GM10847 (cell line): ENCODE results near the gene KLHDC3.

Experiments used
- POLR2A ChIP-seq: IDR thresholded peaks from 2 replicates; pipeline ENCODE4 v1.6.1; 2011; ENCODE audit not compliant: insufficient read length; ENCODE audit errors: extremely low read depth

Gene KLHDC3

DNA sequence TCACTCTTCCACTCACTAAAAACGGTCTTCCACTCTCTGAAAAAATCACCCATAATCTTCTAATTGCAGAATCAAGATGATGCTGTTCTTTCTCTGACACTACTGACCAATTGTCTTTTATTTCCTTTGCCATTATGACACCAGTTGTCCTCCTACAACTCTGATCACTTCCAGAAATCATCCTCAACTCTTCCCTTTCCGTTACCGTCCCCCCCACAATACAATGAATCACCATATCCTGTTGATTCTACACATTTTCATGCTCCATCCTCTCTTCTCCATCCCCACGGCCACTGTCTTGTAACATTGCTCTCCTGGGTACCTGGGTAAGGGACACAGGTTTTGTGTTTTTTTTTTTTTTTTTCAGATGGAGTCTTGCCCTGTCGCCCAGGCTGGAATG, 32.2 kb upstream of the KLHDC3 start:
- no peak for TF ChIP-seq POLR2A

DNA sequence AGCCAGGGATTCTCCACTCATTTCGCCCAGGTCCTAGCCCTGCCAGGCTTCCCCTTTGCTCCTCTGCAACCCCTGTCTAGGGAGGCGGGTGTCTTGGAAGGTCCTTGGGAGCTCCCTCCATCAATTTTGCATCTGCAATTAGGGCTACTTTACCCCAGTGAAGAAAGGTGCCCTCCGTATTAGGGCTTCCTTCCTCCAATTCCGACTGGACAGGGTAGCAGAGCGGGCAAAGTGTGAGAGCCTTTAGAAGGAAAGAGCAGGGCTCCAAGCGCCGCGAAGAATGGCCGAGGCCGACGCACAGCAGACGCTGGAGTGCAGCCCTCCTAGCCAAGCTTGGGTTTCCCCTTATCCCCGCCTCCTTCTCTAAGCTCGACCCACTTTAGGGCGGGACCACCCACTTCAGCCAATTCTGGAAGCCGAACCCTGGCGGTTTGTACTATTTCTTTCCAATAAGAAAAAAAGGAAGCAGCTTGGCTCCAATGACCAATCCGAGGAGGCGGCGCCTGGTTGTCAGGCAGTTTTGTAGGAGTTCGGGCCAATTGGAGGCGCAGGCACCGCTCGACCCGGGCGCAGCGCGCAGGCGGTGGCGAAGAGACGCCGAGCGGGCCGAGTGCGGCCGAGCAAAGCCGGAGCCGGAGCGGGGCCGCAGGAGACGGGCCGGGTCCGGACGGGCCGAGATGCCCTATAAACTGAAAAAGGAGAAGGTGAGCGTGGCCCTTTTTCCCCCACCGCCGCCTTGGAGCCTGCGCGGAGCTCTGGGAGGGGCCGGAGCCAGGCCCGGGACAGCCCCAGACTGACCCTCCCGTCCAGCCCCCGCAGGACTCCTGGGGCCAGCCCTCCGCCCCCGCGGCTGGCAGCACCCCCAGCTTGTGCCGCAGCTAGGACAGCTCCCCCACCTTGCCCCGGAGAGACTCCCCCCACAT, 29.8 kb upstream of the KLHDC3 start, which contains the start of gene PPP2R5D:
PPP2R5D (plus strand) TSS at position 570 of the 923 bp plus-strand sequence; CDS start at position 678, 108 bp downstream.
- peak; percentile 81 for TF ChIP-seq POLR2A

DNA sequence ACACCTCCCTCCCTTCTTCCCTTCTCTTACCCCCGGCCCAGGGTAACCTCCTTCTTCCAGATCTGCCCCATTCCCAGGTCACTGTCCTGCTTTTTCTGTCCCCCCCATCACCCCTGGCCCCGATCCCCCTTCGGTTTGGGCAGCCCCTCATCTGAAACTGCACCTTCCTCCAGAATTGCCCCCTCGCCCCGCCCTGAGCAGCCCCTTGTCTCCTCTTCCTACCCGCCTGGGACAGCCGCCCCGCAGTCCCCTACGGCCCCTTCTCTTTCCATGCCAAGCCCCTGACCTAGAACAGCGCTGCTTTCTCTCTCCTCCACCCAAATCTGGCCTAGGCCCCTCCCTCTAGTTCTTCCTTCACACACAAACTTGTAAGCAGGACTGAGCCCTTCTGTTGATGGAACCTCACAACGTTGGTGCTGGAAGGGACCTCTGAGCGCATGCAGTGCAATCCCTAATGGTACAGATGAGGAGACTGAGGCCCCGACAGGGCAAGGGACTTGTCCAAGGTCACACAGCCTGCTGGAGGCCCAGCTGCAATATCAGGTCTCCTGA, 29.0 kb upstream of the KLHDC3 start:
- no peak for TF ChIP-seq POLR2A

DNA sequence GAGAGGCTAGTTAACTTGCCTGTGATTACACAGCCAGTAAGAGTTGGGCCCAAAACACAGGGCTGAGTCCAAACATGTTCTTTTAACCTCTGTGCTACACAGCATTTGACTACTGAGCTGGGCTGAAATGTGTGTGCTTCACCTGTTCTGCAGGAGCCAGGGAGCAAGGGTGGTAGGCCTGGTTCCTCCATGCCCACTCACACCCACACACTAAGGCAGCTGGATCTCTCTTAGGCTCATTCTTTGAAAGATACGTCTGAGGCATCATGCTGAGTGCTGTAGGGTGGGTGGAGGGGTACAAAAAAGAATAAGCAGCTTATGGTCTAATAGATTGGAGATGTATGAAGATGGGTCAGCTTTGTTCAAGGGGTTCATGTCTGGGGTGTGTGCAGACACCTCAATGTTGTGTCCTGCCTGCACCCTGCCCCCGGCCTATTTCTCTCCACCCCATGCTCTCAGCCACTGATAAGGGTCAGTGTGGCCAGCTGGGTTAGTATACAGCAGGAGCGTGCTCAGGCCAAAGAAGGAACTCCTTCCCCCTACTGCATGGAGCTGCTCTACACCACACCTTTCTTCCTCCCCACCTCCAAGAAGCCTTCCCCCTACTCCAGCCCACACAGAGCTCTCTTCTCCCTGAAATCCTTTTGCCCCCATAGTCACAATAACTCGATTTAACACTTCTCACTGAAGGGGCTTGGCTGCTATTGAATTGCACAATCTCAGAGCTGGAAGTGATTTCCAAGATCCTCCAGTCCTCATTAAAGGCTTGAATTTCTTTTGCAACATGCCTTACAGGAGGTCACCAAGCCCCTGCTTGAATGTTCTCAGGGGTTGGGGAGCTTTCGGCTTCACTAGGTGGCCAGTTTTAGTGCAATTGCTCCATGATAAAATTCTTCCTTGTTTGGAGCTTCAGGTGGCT, 26.3 kb upstream of the KLHDC3 start:
- TF ChIP-seq POLR2A, result no peak

DNA sequence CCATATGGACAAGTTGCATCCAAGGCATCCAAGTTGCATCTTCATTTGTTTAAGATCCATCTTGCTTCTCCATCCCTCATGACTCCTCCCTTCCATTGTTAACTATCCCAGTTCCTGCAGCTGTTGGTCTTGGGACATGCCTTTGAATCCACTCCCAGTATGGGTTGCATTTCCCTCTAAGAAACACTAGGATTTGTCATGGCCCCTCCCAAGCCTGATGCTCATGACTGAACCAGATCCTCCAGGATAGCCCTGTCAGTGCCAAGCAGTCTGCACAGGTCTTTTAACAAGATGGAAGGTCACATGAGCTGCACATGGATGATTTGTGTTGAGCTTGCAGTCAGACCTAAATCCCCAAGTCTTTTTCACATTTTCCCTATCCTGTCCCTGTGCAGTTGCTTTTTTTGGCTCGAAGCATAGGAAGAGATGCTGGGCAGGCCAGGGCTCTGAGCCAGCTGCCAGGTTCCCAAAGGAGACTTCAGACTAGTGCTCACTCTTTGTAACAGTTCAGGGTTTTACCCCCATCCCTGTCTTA, 25.5 kb upstream of the KLHDC3 start:
- no peak for TF ChIP-seq POLR2A

DNA sequence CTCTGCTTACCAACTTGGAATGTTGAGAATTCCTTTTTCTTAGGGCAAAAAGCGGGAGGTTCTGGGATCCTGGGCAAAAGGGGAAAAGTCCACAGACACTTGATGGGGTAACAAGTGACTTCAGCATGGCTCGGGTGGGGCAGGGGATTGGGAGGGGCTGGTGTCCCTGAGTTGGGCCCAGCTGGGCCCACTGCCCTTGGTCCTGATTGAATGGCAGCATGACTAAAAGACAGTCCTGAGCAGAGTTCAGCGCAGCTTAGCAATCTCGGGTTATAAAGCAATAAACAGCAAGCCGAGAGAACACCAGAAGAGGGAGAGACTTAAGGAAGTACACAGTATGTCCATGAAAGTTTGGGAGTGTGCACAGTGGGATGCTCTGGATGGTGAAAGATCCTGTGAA, 24.1 kb upstream of the KLHDC3 start:
- TF ChIP-seq POLR2A, result no peak

DNA sequence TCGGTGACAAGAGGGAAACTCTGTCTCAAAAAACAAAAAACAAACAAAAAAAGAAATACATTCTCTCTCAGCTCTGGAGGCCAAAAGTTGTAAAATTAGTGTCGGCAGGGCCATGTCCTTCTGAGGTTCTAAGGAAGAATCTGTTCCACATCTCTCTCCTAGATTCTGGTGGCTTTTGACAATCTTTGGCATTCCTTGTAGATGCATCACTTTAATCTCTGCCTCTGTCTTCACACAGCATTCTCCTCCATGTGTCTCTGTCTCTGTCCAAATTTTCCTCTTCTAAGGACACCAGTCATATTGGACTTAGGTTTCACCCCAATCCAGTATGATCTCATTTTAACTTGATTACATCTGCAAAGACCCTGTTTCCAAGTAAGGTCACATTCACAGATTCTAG, 20.6 kb upstream of the KLHDC3 start:
- TF ChIP-seq POLR2A, result no peak

DNA sequence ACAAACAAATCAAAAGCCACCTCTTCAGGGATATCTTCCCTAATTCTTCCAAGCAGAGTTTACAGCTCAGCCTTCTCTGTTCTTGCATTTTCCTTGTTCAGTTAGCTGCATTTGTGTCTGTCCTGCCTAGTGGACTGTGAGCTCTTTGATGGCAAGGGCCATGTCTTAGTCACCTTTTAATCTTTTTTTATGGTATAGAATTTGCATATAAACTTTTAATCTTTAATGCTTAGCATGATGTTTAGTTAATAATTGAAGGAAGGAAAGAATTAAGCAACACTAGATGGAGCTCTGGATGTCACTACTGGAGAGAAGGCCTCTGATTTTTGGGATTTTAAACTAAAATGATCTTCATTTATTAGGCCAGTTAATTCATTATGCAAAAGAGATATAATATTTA, 17.5 kb upstream of the KLHDC3 start:
- no peak for TF ChIP-seq POLR2A

DNA sequence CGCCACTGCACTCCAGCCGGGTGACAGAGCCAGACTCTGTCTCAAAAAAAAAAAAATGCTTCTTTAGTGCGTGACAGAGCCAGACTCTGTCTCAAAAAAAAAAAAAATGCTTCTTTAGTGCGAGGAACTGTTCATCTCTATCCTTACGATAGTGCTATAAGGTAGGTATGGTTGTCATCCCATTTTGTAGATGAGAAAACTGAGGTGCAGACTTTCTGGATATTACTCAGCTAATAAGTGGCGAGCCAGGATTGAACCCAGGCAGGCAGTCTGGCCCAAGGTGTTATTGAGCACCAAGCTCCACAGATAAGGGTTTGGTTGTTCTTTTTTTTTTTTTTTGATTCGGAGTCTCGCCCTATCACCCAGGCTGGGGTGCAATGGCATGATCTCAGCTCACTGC, 12.2 kb upstream of the KLHDC3 start:
- no peak for TF ChIP-seq POLR2A

DNA sequence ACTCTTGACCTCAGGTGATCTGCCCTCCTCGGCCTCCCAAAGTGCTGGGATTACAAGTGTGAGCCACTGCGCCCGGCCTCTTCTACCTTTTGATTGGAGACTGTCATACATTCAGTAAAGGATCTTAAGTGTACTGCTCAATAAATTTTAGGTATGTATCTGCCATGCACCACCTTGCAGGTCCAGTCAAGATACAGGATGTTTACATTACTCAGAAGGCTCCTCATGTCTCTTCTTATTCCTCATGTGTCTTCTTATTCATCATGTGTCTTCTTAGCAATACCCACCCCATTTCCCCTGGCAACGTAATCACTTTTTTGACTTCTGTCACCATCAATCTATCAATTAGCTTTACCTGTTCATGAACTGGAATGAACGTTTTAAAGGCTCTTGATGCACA, 8.2 kb upstream of the KLHDC3 start:
- no peak for TF ChIP-seq POLR2A

DNA sequence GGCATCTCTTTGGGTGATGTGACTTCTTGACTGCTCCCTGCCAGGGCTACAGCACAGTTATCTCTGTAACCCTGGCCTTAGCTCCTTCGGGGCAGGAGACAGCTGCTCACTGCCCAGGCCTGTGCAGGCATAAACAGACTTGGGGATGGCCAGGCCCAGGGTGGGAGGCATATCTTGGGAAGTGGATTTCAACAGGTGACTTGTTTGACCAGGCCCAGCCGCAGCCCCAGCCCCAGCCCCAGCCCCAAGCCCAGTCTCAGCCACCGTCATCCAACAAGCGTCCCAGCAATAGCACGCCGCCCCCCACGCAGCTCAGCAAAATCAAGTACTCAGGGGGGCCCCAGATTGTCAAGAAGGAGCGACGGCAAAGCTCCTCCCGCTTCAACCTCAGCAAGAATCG, 7.8 kb upstream of the KLHDC3 start:
- no peak for TF ChIP-seq POLR2A

DNA sequence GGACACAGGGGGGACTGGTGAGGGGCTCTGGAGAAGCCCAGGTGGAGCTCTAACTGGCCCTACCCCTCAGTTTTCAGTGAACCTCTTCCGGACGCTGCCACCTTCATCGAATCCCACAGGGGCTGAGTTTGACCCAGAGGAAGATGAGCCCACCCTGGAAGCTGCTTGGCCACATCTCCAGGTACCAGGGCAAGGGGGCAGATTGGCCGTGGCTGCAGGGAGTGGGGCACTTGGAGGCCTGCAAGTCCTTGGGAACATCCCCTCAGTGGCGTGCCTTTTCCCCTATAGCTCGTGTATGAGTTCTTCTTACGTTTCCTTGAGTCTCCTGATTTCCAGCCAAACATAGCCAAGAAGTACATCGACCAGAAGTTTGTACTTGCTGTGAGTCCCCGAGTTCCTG, 6.9 kb upstream of the KLHDC3 start:
- no peak for TF ChIP-seq POLR2A

DNA sequence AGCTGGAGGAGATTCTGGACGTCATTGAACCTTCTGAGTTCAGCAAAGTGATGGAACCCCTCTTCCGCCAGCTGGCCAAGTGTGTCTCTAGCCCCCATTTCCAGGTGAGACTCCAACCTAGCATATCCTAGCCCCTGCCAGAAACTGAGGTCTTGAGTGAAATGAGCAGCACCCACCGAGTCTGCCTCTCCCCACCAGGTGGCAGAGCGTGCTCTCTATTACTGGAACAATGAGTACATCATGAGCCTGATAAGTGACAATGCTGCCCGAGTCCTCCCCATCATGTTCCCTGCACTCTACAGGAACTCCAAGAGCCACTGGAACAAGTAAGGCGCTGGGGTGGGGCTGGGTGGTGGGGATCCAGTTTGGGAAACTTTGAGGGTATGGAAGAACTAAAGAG, 4.9 kb upstream of the KLHDC3 start:
- TF ChIP-seq POLR2A, result no peak

DNA sequence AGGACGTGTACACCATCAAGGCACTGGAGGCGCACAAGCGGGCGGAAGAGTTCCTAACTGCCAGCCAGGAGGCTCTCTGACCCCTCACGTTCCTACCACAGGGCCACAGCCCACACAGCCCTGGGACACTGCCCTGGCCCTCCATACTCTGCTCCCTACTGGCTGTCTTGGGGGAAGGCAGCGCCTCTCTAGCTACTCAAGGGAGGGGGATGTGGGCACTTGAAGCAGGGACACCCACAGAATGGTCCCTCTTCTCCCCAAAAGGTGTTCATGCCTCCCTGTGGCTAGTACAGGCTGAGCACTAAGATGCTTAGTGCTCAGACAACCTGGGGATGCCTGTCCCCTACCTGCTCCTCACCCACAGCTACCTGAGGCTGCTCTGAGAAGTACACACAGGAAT, 2.8 kb upstream of the KLHDC3 start:
- TF ChIP-seq POLR2A, result no peak

DNA sequence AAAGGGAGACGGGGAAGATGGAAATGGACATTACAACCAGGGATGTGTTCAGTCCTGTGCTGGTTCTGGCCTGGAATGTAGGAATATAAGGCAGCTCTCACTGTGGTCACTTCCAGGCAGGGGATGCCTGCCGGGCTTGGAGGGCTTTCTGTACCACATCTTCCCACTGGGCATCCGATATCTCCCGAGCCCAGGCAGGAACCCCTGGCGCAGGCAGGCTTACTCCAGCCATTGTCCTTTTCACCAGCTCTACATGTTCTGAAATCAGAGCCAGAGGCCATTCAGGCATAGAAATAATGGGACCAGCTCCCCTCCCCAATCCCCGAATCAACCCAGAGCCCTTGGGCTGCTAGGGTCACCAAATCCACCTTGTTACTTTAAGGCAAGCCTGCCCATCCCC, 1.7 kb upstream of the KLHDC3 start:
- TF ChIP-seq POLR2A, result no peak
